Inferior parietal cortex (tissue), 1 donor: Measurements from ENCODE around the gene ETV6.

Experiments
- DNase-seq: peaks from one replicate; pipeline ENCODE4 v3.0.0-alpha.2; 2016; ENCODE audit errors: extremely low spot score

ETV6 gene

DNA sequence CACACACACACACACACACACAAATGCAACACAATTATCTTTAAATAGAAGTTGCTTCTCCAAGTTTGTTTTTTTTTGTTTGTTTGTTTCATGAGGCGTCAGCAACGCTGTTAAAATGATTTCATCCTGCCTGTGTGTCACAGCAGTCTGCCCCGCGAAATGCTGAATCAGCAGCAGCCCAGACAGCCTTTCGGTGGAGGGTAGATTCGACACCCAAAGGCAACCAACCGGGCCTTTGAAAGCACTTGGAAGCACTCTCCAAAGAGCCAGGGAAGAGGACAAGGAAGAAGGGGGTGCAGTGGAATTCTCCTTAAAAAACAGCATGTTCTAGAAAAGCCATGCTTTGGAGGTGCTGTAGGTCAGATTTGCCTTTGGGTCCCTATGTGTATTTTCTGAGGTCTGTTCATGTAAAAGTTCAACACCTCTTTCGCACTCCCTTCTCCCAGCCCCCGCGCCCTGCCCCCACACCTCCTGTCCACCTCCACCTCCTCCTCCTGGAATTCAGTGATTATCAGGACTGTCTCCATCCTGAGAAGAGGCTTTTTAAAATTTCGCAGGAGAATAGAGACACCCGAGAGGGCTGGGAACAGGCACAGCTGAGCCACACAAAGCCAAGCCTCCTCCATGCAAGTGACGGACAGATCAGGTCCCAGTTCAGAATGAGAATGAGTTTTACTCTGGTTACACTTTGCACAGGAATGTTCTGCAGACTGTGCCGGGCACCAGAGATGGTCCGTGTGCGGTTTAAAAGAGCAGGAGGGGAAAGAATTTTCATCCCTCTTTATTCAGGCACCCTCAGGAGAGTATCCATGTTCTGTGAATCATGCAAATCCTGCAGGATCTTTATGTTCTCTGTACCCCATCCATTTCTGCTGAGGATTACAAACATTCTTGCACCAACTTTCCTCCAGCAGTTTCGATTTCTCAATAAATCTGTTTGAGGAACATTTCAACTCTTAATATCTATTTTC lies 177.9 kb downstream of the ETV6 start:
- DNase-seq = no peak

DNA sequence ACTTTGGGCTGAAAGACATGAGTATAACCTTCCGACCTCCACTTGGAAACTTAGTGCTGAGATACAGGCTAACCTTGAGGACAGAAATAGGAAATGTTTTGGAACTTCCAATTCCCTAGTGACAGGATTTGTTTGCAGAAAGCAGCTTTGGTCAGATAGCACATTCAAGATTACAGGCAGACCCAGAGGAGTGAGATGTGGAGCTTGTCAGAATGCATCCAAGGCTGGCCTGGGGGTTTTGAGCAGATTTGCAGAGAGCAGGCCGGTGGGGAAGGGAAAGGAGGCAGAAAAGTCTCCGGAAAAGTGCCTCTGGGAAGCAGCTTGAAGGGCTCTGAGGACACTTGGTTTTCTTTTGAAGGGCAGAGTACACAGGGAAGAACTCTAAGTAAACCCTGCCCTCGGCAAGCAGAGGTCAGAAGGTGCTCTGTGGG lies 180.3 kb downstream of the ETV6 start:
- no peak for DNase-seq

DNA sequence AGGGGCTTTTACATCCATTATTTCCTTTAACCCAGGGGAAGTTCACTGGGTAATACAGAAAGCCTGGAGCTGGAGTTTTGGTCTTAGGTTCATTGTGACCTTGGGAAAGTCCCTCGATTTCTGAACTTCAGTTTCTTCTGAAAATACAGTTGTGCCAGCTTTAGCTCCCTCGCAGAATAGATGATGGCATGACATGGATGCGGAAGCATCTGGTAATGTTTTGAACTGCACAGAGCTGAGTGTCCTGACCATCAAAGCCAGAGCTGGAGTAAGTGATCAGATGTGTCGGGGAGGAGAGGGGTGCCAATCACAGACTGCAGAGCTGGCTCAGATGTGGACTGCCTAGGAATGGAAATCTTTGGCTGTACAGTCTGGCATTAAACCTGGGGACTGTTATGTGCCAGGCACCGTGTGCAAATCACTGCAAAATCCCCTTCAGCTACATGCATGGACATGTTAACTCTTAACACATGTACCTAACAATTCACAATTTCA lies 180.9 kb downstream of the ETV6 start:
- DNase-seq = no peak

DNA sequence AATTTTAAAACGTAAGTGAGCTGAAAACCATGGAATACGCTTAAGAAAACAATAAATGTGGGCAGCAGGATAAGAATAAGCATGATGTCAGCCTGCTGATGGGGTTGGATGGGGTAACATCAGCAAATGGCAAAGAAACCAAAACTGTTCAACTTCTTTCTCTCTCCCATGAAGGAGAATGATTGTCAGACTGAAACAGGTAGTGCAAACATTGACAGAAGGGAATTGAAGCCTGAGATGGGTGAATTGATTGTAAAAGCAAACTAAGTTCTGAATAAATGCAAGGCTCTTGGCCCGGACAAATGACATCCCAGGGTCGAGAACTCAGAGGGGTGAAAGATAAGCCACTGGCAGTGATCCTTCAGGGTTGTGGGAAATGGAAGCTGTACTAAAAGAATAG lies 182.6 kb downstream of the ETV6 start:
- DNase-seq = no peak

DNA sequence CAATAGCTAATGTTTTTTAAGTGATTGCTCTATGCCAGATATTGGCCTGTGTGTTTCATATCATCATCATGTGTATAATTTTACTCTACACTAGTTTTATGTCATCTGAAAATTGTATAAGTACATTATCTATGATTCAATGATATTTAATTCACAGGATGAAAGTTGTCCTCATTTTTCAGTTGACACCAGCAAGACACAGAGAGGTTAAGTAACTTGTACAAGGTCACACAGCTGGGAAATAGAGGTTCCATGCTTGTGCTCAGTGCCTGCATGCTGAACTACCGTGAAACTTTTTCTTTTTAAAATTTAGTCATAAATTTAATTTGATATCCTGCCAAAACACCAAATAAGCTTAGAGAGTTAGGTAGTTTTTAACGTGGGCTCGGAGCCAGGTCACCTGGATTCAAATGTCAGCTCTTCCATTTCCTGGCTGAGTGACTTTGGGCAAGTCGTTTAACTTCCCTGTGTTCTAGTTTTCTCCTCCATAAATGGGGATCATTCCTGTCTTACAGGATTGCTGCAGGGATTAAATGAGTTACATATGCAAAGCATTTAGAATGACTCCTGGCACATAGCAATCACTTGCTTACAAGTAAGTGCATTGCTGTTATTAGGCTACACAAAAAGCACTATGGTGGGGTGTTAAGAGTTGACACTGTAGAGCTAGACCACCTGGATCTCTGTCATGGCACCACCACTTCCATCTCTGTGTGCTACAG lies 183.9 kb downstream of the ETV6 start:
- DNase-seq = no peak

DNA sequence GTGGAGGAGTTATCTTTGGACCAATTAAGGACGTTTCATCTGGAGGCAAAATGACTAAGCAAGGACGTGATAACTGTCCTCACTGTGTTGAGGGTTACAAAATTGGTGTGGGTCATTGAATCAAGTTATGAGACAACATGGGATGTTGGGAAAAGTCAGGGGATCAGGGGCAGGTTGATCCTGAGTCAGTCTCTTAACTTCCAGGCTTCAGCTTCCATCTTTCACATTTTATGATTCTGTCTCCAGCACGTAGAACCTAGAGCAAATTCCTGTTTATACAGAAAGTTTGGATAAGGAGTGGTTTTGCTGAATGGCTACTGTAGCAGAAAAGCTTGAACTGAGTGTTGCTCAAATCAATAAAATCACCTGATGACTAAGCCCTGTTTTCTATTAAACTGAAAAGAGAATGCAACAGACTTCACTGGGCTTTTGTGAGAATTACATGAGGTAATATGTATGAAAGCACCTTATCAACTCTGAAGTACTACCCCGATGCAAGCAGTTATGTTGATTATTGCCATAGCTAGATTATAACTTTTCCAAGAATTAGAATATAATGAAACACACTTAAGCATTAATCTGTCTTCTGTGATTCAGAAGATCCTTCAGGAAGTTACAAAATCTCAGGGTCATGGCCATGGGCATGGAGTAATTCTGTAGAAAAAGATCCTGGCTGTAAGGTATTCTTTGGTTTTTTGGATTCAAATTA lies 184.8 kb downstream of the ETV6 start:
- DNase-seq = no peak

DNA sequence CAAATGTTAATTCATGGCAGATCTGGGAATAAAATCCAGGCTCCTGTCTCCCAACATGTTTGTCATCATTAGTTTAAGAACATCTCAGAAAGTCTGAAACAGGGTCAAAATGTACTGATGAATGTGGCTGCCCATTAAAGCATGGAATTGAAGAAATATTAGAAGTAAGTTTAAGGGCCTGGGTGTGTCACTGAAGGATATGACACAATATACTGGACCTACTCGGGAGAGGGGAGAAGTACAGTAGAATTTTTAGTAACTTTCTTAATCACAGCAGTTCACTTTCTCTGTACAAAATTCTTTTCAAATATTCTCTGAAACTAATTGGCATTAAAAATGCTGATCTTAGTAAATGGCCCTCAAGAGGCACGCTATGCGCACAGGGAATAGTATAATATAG lies 185.5 kb downstream of the ETV6 start:
- DNase-seq = no peak

DNA sequence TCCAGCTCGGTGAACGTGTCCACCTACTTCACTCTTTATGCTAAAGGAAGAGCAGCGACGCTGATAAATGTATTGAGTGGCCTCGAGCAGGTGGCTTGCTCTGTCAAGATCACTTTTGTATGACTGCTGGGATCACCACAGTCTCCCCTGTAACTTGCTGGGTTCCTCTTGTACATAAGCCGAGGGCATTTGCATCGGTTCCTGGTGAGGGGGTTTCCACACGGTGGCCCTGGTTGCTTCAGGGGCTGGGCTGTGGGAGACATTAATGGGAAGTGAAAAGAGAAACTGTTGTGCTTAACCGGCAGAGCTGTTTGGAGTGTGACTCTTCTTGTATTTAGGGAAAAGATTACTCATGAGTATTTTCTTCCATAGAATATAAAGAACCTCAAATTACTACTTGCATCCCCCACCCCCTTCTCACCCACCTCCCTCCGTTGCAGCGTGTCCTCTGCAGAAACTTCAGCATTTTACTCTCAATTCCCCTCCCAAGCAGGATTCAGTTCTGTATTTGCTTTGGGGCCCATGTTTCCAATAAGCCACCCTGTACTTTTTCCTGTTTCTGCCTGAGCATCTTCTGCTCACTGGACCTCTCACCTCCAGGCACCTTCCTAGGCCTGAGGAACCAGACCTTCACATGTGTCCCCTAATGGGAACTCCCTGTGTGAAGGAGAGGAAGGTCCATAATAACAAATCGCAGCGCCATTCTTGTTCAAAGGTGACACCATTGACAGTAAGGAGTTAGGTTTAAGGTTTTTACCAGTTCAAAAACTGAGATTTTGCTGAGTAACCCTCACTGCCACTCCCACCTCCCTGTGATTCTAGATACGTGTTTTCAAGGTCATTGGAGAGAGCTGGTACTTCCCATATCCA lies 187.0 kb downstream of the ETV6 start:
- DNase-seq = no peak

DNA sequence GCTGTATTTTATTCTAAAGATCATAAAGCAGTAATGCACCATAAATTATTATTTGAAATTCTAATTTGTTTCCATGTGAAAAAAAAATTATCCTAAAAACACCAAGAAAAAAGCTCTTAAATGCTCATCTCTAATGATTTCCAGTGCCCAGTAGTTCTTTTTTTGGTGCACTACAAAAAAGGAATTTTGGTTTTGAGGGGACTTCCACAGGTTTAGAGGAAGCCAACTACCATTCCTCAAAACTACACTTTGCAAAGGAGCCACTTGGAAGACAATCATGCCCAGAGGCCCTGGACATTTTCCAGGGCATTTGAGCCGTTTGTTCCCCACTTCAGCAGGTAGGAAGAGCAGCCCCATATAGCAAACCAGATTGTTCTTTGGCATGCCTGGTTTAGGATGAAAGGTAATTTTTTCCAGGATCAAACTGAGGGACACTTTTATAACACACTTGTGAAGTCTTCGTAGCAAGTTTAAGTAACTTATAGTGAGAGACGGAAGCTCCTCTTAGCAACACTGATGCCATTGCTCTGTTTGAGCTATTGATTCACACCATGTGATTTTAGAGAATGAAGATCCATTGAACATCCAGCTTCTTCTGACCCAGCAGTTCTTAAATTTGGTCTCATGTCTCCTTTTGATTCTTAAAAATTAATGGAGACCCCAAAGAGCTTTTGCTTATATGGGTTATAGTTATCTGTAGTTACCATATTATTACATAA lies 187.9 kb downstream of the ETV6 start:
- no peak for DNase-seq

DNA sequence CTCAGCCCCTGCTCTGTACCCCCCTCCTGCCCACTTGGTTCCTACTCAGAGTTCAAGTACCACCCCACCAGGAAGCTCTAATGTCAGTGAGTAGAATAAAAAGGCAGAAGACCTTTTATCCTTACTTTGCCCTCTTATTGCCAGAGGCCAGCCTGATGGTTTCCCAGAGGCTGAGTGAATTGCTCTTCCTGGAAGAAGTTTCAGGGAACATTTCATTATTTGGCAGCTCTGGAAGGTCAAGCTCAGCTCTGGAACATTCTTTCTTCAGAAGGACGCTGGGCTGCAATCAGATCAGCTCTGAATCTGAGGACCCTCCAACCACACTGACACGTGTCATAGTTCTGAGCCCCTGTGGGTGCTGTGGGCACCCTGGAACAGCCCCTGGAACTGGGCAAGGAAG lies 188.9 kb downstream of the ETV6 start:
- no peak for DNase-seq

DNA sequence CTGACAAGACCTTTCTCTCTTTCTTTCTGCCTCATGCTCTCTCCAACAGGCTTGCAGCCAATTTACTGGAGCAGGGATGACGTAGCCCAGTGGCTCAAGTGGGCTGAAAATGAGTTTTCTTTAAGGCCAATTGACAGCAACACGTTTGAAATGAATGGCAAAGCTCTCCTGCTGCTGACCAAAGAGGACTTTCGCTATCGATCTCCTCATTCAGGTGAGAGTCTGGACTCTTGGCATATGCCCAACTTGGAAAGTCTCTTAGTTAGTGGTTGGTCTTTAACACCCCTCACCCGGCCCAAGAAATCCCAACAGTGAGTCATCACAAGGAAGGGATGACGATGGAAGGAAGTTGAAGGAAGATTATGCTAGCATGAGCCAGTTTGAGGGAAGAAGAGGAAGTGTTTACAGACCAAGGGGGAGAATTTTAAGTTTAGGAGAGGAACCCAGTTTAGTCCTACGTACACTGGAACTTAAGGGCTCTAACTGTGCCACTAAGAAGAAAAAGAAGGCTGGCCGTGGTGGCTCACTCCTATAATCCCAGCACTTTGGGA lies 189.7 kb downstream of the ETV6 start:
- no peak for DNase-seq

DNA sequence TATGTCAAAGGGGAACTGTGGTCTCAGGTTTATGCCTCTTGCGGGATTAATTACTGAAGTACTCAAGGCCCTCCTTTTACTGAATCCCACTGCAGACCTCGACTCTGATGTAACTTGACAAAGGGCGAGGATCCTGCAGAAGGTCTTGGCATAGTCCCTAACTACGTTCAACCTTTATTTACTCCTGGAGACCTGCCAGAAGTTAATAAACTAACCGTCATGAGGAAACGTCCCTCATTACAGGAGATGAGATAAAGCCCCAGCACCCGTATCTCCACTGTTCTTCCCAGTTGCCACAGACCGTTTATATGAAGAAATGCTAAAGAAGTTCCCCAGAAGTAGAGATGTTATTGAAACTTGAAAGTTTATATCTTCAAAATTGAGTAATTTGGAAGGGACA lies 190.9 kb downstream of the ETV6 start:
- no peak for DNase-seq

DNA sequence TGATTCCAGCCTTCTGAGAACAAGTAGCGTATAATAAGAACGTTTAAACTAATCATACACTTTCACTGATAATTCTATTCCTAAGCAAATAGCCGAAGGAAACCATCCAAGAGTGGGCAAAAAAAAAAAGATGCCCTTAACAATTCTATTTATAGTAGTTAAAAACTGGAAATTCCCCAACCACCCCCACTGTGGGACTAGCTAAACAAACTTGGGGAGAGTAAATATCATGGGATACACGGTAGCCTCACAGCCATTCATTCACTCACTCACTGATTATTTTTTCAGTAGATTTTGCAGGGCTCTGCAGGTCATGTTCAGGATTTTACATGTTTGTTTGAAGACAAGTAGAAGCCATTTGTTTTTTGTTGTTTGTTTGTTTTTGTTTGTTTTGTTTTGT lies 197.0 kb downstream of the ETV6 start:
- no peak for DNase-seq

DNA sequence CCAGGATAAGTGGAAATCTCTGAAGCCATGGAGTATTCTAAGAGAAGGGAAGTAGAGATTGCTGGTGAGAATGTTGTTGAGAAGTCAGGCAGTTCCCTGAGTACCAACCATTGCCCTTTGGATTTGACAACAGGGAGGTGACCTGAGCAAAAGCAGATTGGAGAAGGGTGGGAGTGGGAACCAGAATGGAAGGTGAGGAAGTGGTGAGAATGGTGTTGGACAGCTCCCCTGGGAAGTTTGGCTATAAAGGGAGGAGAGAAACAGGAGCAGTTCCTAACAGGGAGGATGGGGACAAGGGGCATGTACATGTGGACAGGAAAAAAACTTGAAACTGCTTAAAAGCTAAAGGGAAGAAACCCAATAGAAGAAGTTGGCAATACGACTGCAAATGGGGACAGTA lies 198.1 kb downstream of the ETV6 start:
- DNase-seq = no peak

DNA sequence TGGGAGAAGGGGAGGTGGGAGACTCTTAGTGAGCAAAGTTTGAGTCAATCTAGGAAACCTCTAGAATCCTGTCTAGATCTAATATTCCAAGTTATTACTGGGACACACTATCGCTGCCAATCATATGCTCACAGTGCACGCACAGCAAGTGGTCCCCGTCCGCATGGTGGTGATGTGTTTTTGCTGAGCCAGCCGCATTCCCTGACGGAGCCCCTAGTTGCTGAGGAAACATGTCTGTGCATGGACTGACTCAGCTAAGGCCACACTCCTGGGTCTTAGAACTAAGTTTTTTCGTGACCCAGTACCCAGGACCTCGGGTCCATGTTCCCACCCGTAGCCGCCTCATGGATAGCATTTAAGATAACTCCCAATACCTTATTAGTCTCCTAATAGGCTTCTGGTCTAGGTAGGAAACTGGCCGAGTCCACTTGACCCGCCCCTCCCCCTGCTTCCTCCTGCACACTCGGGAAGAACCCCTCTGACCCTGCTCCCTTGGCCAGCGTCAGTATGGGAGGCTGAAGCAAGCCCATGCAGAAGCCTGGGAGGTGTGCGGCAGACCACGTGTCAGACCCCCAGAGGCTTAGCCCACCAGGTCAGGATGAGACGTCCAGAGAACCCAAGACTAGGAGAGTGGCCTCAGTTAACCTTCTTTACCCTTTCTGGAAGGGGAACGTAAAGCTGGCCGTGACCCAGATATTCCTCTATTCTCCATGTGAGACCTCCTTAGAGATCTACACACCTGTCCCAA lies 200.5 kb downstream of the ETV6 start:
- DNase-seq = no peak

DNA sequence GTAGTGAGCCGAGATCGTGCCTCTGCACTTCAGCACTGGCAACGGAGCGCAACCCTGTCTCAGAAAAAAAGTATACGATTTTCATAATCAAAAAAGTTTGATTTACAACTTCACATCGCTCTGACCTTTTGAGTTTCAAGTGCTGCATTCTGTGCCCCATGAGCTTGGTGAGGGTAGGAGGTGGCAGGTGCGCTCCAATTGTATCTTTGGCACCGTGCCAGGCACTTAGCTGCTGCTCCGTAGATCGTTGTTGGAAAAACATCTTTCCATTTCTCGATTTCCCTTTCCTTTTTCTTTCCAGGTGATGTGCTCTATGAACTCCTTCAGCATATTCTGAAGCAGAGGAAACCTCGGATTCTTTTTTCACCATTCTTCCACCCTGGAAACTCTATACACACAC lies 203.7 kb downstream of the ETV6 start:
- no peak for DNase-seq

DNA sequence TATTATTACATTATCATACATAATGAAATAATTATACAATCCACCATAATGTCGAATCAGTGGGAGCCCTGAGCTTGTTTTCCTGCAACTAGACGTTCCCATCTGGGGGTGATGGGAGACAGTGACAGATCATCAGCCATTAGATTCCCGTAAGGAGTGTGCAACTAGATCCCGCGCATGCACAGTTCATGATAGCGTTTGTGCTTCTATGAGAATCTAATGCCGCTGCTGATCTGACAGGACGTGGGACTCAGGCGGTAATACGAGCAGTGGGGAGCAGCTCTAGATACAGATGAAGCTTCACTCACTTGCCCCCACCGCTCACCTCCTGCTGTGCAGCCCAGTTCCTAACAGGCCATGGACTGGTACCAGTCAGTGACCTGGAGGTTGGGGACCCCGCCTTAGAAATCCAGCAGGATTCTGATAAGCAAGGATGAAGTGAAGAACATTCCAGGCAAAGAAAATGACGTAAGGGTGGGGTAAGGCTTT lies 204.6 kb downstream of the ETV6 start:
- DNase-seq = no peak

DNA sequence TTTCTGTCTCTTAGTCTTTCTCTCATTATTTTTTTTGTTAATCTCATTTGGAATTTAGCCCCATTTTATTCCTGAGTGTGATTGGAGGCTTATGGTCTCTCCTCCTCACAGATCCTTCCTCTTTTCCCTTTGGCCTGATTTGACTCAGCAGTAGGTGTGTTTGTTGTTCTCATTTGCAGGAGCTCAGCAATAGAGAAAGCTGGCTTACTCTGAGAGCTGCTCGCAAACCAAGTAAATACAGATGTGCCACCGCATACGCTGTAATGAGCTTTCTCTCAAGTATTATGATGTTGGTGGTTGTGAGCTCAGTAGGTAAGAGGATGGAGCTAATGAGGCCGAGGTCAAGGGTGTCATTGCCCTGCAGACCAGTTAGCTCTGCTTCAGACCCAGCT lies 206.5 kb downstream of the ETV6 start:
- no peak for DNase-seq

DNA sequence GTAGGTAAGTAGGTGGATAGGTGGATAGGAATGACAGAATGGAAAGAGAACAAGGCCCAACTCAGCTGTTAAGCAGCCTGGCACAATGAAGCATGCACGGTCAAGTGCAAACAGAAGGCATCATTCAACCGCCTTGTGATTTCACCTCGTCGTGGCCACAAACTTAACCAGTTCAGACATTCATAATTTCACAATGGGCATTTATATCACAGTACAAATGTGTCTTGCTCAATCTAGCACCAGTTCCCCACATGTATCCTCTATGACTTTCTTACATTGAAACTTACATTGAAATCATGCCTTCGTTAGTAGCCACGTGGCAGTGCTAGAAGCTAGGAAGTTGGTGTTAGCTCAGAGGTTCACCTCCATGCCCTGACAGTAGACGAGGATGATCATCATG lies 207.5 kb downstream of the ETV6 start:
- no peak for DNase-seq
